ENCODE data around the gene FTMT. TPM values are rescaled to one million over a fixed set of nuclear protein-coding genes. Genes with fewer than 3 reads are reported as not detected.
A peak's percentile ranks its signal among the peaks of the same experiment; 100 is the strongest.

The FTMT gene
- total RNA-seq, 1 experiment from 2014 or later: not detected

DNA sequence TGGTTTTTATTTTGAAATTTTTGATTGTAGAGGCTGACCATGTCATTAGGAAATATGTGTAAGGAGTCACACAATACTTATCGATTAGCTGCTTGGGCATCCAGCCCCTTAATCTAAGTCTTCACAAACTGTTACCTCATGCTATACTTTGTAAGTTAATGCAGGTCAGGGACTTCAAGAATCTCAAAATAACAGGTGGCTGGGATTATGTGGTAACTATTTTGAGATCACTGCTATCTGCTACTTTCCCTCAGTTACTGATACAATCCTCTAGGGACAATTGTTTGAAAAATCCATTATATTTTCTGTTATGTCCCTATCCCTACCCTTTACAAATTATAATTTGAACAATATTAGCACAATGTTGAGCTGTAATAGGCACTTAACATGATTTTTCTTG lies 21.7 kb downstream of the FTMT start:
- Histone ChIP-seq H3K27me3 (ENCODE audit: control insufficient read depth, insufficient read depth, low read length) (no peaks in the 10 kb centered on the region), H3K4me3 (ENCODE audit: insufficient read depth, low read depth, low read length) (no peak overlapping the region), H3K36me3 (replicated peaks; ENCODE audit: control insufficient read depth, insufficient read depth, low read length) (no peaks in the 10 kb centered on the region)
- DNase-seq: no peak

DNA sequence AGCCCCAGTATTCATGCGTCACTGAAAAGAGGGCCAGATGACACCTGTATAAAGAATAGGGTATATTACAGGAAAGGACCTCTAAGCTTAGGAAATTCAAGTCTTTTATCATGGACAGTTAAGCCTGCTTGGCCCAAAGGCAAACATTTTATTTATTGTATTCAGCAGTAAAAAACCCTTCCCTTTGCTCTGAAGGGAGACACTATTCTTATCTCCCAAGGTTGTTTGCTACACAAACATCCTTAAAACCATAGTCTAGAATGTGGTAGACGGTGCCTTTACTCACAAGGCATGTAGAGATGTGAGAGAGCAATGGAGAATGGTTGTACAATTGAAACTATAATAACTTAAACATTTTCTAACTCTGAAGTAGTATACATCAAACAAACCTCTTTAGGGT lies 33.9 kb downstream of the FTMT start:
- H3K4me3 ChIP-seq (ENCODE audit: insufficient read depth, low read depth, low read length): no peak overlapping the region
- H3K27me3 ChIP-seq (ENCODE audit: control insufficient read depth, insufficient read depth, low read length): no peaks in the 10 kb centered on the region
- no peaks in the 10 kb centered on the region for H3K36me3 ChIP-seq (replicated peaks; ENCODE audit: control insufficient read depth, insufficient read depth, low read length)
- DNase-seq: no peak

DNA sequence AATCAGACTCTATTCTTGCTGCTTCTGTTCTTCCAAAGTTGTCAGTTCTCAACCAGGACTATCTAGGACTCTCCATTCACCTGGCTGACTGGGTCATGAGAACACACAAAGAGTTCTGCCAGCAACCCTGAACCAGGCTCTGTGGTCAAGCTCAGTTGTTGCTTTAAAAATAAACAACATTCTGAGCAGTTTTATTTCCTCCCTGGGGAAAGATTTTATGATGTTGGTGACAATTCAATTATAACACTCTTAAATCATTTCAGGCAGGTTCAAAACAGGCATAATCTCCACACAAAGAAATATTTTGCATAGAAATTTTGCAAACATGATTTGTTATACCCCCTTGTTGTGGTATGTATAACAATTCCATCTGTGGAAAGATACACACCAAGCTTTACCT lies 36.0 kb downstream of the FTMT start:
- Histone ChIP-seq H3K4me3 (ENCODE audit: insufficient read depth, low read depth, low read length) (no peak overlapping the region), H3K36me3 (replicated peaks; ENCODE audit: control insufficient read depth, insufficient read depth, low read length) (no peaks in the 10 kb centered on the region), H3K27me3 (ENCODE audit: control insufficient read depth, insufficient read depth, low read length) (no peaks in the 10 kb centered on the region)
- DNase-seq: no peak

DNA sequence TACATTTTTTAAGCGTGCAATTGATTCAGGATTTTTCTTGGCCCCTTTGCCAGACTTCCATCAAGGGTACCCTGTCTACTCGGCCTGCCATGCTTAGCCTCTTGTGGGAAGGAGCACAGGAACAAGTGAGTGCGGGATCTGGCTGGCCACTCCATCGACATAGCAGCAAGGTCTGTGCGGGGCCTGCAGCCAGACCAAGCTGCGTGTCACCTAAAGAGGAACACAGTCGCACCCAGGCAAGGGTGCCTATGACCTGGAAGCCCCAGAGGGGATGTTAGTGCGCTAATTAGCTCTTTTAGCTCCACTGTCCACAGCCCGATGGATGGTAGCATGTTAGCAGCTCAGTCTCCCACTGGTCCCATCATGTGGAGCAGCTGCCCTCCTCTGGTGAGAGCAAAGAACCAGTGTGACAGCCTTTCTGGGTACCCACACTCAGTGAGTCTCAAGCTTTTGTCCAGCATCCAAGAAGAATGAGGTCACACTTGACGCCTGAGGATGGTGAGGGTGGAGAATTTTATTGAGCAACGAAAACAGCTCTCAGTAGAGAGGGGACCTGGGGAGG lies 38.7 kb downstream of the FTMT start:
- peak; percentile 4 for DNase-seq
- no peaks in the 10 kb centered on the region for H3K27me3 ChIP-seq (ENCODE audit: control insufficient read depth, insufficient read depth, low read length)
- no peaks in the 10 kb centered on the region for H3K36me3 ChIP-seq (replicated peaks; ENCODE audit: control insufficient read depth, insufficient read depth, low read length)
- no peak overlapping the region for H3K4me3 ChIP-seq (ENCODE audit: insufficient read depth, low read depth, low read length)

DNA sequence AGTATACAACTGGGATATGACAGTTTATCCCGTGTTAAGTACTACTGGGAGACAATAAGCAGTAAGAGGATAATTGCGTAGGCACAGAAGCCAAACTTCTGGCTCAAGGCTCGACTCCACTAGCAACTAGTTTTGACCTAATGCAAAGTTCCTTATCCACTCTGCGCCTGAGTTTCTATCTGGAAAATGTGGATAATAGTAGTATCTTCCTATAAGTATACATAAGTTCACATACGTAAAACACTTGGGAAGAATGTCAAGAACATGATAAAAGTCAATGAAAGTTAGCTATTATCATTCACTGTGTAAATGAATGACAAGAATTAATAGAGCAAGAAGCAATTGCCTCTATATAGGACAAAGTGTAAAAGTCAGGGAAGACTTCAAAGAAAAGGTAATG lies 45.7 kb downstream of the FTMT start:
- DNase-seq: no peak
- no peaks in the 10 kb centered on the region for H3K36me3 ChIP-seq (replicated peaks; ENCODE audit: control insufficient read depth, insufficient read depth, low read length)
- no peaks in the 10 kb centered on the region for H3K27me3 ChIP-seq (ENCODE audit: control insufficient read depth, insufficient read depth, low read length)
- no peak overlapping the region for H3K4me3 ChIP-seq (ENCODE audit: insufficient read depth, low read depth, low read length)

DNA sequence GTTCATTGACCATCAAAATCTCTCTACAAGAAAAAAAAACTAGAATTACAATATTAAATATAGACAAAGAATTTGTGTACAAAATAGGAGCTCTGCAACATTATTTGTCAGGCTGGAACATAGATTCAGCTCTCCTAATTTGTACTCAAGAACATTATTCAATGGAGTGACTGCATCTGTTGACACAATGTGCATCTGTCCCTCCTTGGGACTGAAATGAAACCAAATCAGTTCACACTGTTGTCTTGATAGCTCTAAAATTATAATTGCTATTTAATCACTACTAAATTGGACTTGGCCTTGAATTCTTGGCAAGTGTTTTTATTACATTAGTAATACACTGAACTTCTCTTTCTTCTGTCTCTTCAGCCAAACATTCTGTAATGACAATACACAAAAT lies 47.7 kb downstream of the FTMT start:
- DNase-seq: no peak
- Histone ChIP-seq H3K4me3 (ENCODE audit: insufficient read depth, low read depth, low read length) (no peak overlapping the region), H3K27me3 (ENCODE audit: control insufficient read depth, insufficient read depth, low read length) (no peaks in the 10 kb centered on the region), H3K36me3 (replicated peaks; ENCODE audit: control insufficient read depth, insufficient read depth, low read length) (no peaks in the 10 kb centered on the region)

Other genes starting within 250 kb of the FTMT start
- gene SRFBP1, start 110.1 kb downstream of the FTMT start, total RNA-seq (2014; rRNA removed; shearing (Covaris generic)): 11.9 and 18.5 TPM in 2 replicates
- 0.44 and 0.45 TPM in 2 replicates for gene LOX, start 226.4 kb downstream of the FTMT start, total RNA-seq (2014; rRNA removed; shearing (Covaris generic))